Fibroblast of skin of left biceps (primary cell): ENCODE measurements around the gene ZC3H12D.
"Not testable (repeated sequence)": the region's sequence is repeated elsewhere in the genome, so short reads cannot be mapped to it uniquely, and the experiment has no call there.

ENCODE experiments used
- DNase-seq, 2 experiments: peaks; one replicate each; pipeline ENCODE4 v3.0.0-alpha.2; 2013; ENCODE audit warnings: low read depth in 2 of 2

The ZC3H12D gene

DNA sequence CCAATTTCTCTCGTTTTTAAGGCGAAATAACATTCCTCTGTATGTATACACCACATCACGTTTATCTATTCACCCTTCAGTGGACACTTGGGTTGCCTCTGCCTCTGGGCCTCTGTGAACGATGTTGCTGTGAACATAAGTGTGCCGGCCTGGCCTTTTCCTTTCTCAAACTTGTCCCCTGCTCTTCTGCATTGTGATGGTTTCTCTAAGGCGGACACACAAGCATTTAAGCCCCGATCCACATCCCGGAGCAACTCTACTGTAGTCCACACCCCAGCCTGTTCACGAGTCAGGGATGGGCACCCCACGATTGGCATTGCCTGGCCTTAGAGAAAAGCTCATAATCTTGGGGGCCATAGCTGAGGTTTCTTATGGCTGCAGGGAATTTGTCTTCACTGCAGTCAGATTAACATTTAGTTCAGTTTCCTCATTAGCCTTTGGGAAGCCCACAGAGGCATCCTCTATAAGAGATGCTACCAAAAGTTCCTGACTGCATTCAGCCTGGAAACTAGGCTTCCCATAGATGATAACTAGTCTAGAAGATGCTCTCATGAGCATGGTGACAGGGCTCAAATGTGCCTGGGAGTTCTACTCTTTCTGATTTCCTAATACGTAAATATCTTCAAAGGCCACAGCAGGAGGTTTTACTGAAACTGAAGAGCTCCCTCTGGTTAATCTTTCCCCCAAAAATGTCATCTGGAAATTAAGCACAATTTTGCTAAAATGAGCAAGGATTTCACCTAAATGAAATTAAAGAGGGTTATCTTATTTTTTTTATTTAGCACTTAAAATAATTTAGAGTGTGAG, 762 bp downstream of the ZC3H12D start:
- no peak for DNase-seq

DNA sequence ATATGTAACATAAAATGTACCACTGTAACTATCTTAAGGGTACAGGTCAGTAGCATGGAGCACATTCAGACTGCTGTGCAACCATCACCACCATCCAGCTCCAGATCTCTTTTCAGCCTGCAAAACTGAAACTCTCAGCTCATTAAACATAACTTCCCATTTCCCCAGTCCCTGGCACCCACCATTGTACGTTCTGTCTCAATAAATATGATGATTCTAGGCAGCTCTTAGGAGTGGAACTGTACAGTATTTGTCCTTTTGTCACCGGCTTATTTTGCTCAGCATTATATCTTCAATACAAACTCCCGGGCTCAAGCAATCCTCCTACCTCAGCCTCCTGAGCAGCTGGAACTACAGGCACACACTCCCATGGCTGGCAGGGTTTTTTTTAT, 1.5 kb downstream of the ZC3H12D start:
- no peak for DNase-seq

DNA sequence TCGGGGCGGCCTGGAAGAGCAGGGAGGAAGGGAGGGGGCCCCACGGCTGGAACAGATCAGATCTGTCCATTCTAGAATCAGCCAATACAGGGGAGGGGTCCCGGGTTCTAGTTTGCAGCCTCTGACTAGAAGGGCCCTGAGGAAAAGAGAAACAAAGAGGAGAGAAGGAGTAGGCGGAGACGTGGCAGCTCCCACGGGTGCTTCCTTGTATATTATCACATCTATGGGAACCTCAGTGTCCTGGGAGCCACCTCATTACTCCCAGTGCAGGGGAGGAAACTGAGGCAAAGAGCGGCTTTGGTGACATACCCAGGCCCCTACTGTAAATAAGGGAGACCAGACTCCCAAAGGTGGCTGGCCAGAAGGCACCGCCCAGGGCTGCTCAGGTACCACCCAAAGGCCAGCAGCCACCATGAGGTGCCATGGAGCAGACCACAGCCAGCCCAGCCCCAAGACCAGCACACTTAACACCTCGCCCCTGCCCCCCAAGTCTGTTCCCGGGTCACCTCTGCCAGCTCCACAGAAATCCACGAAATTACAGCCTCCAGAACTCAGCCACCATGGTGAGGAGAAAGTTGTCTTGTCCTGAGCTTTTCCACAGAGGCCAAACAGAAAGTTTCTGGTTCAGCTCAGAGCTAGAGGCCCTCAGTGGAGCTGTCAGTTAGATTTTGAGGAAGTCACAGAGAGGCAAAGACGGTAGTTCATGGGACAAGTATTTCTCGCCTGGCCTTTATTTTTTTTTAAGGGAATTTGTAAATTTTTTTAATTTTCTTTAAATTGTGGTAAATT, 2.1 kb downstream of the ZC3H12D start:
- DNase-seq = no peak

DNA sequence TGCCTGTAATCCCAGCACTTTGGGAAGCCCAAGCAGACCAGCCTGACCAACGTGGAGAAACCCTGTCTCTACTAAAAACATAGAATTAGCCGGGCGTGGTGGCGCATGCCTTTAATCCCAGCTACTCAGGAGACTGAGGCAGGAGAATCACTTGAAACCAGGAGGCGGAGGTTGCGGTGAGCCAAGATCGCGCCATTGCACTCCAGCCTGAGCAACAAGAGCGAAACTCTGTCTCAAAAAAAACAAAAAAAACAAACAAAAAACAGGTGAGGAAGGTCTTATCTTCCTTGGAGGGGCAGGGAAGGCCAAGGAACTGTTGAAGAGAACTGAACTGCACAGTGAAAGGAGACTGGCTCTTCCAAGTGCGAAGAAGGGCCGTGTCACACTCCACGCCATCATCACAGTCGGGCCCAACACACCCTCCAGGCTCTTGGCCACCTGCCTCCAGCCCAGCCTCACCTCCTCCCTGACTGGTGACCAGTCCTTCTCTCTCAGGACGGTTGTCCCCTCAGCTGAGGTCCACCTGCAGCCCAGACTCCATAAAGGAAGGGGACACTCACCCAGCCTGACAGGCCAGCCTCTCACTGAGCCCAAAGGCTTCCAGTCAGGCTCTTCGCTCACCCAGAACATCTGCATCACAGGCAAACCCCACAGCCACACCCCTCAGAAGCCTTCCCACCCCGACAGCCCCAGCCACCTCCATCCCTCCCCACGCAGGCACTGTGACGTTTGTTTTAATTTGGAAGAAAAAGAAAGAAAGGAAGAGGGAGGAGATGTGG, 4.1 kb downstream of the ZC3H12D start:
- DNase-seq = no peak

DNA sequence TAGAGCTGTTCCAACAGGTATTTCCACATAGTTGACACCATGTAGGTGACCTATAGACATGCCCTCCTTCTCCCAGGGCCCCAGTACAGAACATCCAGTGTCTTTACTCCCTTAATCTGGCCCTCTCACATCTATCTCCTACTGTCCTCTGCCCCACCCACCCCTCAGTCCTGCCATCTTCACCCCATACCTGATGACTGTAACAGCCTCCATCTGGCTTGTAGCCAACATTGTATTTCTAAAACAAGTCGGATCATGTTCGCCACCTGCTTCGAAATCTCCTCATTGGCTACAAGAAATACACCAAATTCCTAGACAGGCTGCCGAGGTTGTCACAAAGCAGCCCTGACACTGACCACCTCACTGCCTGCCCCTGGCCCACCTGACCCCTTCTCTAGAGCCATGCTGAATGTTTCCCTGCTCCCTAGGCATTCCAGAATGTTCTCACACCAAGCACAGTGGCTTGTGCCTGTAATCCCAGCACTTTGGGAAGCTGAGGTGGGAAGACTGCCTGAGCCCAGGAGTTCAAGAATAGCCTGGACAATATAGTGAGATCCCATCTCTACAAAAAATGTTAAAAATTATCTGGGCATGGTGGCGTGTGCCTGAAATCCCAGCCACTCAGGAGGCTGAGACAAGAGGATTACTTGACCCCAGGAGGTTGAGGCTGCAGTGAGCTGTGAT, 6.0 kb downstream of the ZC3H12D start:
- no peak for DNase-seq

DNA sequence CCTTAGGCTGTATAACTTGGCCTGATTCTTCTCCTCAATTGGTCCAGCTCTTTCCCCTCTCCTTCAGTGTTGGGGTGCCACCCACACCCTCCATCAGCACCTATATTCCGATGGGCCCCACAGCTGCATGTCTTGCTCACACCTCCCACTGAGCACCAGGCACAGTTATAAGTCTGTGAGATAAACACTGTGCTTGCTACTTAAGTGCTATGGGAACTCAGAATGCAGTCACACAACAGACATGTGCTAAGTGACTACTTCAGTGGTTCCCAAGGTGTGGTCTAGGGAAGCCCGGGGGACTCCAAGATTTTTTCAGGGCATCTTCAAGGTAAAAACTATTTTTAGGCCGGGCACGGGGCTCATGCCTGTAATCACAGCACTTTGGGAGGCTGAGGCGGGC, 7.3 kb downstream of the ZC3H12D start:
- DNase-seq = no peak

DNA sequence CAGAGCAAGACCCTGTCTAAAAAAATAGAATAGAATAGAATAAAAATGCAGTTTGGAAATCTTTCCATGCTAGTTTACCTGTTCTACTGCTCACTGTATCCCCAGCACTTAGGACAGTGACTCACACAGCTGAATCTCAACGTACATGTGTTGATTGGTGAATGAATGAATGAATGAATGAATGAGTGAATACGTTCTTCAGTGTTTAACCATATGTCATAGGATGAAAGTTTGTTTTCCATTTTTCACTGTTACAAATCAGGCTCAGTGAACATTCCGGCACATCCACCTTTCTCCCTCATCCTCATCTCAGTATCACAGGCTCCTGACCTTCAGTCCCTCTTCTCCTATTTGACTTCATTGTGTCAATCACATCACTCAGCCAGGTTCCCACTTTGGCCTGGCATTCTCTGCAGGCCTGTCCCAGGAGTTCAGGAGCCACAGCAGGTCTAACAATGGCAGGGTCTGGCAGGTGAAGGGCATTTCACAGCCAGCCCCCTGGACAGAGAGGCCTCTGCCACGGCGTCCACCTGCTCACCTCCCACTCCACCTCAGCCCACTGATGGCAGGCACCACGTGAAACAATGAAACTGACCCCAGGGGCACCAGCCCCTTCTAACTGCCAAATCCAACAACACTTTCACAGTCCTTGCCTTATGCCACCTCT, 7.9 kb downstream of the ZC3H12D start:
- no peak for DNase-seq

DNA sequence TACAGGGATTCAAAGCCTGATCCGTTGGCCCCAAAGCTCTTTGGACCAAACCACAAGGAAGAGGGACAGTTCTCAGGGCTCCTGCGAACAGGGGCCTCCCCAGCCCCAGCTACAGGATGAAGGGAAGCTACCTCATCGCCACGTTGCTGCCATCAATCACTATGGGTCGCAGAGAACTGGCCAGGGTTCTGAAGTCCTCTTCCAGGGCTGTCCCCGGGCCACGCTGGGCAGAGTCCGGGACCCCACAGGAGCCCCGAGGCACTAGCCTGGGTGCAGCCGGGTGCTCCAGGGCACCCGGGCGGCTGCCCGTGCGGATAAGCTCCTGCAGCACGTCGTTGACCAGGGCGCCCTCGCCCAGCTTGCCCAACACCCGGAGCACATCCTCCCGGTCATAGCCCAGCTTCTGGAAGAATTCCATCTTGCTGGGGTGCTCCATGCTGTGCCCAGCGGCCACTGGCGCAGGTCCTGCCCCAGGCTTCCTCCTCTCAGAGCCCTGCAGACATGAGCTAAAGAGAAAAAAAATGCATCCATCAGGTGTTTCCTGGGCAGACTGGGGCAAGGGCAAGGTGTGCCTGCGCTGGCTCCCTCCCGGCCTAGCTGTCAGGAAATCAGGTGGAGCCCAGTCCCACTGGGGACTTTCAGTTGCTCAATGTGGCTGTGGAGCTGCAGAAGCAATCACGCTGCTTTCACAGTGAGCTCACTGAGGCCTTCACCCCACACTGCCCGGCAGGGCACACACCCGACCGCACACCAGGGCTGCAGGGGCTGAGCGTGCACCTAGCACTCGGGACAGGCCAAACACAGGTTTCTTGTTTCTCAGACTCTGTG, 10.5 kb downstream of the ZC3H12D start:
- no peak for DNase-seq

DNA sequence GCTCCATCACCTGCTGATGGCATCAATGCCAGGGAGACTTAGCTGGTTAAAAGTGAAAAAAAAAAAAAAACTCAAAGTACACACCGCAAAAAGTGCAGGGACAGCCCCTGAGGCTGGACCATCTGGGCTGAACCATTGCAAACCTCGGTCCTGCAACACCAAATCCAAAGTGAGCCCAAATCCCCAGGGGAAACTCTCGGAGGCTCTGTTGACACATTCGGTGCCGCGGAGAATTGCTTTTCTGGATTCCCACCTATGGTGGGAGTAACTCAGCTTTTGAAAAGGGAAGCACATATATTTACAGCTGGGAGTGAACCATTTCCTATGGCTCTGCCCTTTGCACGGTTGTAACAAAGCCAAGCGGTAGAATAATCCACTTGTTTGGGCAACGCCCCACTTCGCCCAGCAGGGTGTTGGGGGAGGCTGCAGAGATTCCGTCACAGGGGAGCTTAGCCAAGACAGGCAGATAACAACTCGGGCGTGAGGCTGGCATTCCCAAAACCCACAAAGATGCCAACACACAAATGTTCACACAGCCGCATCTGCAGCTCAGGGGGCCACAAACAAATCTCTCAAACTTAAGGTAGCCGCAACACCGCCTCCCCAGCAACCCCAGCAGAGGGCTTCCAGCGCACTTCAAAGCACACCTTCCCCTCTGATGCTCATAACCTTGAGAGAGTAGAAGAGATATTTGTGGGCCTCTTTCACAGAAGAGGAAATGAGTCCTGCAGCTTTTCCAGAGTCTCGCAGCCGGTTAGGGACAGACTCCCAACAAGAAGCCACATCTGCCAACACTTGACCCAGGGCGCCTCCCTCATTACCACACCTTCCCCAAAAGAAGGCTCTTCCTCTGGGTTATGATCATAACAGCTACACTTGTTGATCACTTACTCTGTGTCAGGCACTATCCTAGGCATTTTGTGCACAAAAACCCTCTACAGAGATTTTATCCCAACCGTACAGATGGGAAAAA, 11.4 kb downstream of the ZC3H12D start:
- no peak for DNase-seq

DNA sequence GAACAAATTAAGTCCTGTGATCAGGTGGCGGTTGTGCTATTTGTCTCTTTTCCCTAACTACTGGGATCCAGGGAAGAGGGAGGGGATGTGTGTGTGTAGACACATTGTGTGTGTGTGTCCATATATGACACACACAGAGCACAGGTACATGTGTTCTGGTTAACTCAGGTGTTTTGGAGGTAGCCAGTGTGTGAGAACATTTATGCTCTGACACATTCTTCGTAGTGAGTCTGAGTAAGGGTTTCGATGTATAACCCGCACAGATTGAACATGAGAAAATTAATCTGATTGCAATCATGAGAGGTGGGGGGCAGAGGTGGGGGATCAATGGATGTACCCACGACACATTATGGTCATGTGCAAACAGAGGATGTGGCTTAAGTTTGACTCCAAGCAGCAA, 12.6 kb downstream of the ZC3H12D start:
- no peak for DNase-seq

DNA sequence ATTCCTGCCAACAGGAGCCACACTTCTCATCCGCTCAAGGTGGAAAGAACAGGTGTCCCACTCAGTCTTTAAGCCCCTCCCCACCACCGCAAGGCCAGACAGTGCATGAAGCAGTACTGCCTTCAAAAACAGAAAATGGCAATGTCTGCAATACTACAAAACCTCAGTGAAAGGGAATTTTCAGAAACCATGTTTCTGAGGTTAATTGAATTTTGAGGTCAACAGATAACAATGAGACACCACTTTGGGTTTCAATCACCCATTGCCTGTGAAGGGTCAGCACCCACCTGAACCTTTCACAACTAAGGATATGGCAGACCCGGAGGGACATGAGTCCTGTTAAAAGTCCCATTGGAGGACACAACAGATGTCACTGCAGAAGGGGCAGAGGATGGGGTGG, 13.0 kb downstream of the ZC3H12D start:
- DNase-seq = no peak

DNA sequence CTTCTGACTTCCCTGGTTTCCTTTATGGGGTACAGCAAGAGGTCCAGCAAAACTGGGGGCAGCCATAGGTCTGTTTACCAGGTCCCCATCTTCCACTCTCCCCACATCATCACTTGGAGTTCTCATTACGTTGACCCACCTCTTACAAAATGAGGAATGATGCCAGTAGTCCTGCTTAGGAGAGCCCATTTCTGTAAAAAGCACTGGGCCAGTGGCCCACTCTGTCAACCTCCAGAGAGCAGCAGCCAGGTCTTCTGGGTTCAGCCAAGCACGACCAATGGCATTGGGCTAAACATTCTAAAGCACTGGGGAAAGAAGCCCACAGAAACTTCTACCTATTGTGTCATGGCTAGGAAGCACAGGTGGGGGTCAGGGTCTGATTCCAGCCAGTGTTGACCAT, 13.9 kb downstream of the ZC3H12D start:
- DNase-seq = no peak

DNA sequence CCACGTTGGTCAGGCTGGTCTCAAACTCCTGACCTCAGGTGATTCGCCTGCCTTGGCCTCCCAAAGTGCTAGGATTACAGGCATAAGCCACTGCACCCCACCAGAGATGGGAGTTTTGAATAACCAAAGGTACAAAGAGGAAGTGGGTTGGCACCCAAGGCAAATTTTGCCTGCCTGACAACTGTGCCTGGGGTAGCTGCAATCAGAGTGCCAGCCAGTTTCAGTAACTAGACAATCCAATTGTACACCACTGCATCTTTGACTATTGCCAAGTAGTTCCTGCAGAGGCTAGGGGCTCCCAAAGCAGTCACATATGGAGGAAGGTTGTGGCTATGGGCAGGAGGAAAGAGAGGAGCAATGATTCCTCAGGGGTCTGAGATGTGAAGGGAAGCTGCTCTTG, 16.6 kb downstream of the ZC3H12D start:
- DNase-seq = no peak

DNA sequence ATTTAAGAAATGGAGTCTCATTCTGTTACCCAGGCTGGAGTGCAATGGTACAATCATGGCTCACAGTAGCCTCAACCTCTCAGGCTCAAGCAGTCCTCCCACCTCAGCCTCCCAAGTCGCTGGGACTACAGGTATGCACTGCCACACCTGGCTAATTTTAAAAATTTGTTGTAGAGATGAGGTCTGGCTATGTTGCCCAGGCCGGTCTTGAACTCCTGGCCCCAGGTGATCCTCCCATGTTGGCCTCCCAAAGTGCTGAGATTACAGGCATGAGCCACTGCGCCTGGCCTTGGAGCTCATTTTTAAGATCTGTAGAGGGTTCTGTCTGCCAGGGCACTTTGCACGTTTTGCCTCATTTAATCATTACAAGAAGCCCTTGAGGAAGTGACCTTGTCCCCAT, 17.5 kb downstream of the ZC3H12D start:
- no peak for DNase-seq

DNA sequence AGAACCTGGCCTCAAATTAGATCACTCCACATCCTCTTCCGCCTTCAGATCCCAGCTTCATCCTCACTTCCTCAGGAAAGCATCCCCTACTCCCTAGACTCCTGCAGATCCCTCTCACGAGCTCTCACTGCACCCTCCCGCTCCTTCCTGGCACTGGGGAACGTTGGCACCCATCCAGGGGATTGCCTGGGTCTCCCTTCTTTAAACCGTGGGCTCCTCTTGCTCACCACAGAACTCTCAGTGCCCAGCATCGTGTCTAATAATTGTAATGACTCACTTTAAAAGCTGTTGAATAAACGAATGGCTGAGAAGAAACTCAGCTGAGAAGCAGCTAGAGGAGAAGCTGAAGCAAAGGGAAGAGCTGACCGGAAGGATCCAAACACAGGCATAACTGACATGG, 20.4 kb downstream of the ZC3H12D start:
- DNase-seq = no peak

DNA sequence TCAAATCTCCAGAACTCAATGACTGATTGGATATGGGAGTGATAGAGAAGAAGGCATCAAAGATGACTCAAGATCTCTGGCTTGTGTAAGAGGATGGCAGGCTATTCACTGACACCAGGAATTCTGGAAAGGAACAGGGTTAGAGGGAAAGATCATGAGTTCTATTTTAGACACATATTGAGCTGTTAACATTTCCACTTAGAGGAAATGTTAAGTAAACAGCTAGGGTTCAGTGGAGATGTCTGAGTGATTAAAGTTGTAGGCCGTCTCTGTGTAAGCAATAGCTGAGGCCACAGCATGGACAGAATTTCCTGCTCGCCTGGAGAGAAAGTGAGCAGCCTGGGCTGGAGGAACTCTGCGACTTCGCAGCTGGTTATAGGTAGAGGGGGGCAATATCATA, 21.0 kb downstream of the ZC3H12D start:
- no peak for DNase-seq

DNA sequence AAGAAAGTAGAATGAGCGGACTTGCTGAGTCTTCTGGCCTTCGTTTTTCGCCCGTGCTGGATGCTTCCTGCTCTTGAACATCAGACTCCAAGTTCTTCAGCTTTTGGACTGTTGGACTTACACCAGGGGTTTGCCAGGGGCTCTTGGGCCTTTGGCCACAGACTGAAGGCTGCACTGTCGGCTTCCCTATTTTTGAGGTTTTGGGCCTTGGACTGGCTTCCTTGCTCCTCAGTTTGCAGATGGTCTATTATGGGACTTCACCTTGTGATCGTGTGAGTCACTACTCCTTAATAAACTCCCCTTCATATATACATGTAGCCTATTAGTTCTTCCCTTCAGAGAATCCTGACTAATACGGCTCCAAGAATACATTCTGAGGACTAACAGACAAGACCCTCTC, 22.1 kb downstream of the ZC3H12D start:
- DNase-seq = not testable (repeated sequence)

DNA sequence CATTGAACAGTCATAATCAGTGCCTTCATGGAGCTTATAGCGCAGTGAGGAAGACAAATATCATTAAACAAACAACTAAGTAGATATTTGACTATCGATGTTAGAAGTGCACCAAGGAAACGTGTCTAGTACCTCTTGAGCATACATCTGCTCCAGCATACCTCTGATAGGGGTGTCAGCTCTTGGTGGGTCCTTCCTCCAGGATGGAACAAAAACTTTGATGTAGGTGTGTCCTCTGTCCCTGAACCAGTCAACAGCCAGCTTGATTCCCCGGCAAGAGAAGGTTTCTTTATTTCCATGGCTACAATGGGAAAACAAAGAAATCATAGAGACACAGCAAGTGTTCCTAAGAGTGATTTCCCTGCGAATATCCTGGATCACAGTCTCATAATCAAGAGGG, 23.1 kb downstream of the ZC3H12D start:
- DNase-seq = no peak

DNA sequence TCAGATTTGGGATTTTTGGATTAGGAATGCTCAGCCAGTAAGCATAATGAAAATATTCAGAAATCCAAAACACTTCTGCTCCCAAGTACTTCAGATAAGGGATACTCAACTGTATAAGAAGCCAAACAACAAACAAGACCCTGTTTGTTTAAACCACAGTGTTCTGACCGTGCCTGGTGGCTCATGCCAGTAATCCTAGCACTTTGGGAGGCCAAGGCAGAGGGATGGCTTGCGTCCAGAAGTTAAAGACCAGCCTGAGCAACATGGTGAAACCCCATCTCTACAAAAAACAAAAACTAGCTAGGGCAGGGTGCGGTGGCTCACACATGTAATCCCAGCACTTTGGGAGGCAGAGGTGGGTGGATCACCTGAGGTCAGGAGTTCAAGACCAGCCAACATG, 24.6 kb downstream of the ZC3H12D start:
- DNase-seq = not testable (repeated sequence)
